HG02763 (cell line): ENCODE results near the gene UBALD2.
A peak's percentile ranks its signal among the peaks of the same experiment; 100 is the strongest.
"Not testable (repeated sequence)": the region's sequence is repeated elsewhere in the genome, so short reads cannot be mapped to it uniquely, and the experiment has no call there.

Experiments used
- ATAC-seq: cut with Tn5 transposase; IDR thresholded peaks from one replicate; pipeline ENCODE4 v1.9.1; 2021; ENCODE audit warnings: mild to moderate bottlenecking, moderate library complexity; ENCODE audit not compliant: unreplicated experiment

The UBALD2 gene

GRCh38 chr17:76264755-76265623 lies at the start of gene UBALD2:
Gene UBALD2, plus strand, starts transcription at chr17:76265348. Its CDS starts 158 bp downstream, at chr17:76265506.
- ATAC-seq: peak; percentile 81

GRCh38 chr17:76217081-76217480 lies 48.1 kb upstream of the UBALD2 start:
- no peak for ATAC-seq

GRCh38 chr17:76219670-76220383 lies 45.3 kb upstream of the UBALD2 start:
- ATAC-seq: no peak

- ATAC-seq: no peak
Measured at GRCh38 chr17:76223802-76224201, 41.3 kb upstream of the UBALD2 start.

- ATAC-seq: not testable (repeated sequence)
Measured at GRCh38 chr17:76225373-76226086, 39.6 kb upstream of the UBALD2 start.

GRCh38 chr17:76226749-76227148 lies 38.4 kb upstream of the UBALD2 start:
- ATAC-seq: not testable (repeated sequence)

GRCh38 chr17:76232342-76232741 lies 32.8 kb upstream of the UBALD2 start:
- no peak for ATAC-seq

GRCh38 chr17:76233588-76234353 lies 31.4 kb upstream of the UBALD2 start:
- no peak for ATAC-seq

GRCh38 chr17:76234354-76234679 lies 30.8 kb upstream of the UBALD2 start:
- ATAC-seq: no peak

- ATAC-seq: no peak
Measured at GRCh38 chr17:76235883-76236282, 29.3 kb upstream of the UBALD2 start.

- no peak for ATAC-seq
Measured at GRCh38 chr17:76236603-76237002, 28.5 kb upstream of the UBALD2 start.

GRCh38 chr17:76237859-76238313 lies 27.3 kb upstream of the UBALD2 start:
- ATAC-seq: no peak

GRCh38 chr17:76238847-76239537 lies 26.2 kb upstream of the UBALD2 start:
- no peak for ATAC-seq

GRCh38 chr17:76239538-76240274 lies 25.4 kb upstream of the UBALD2 start:
- peak; percentile 17 for ATAC-seq

GRCh38 chr17:76240461-76241203 lies 24.5 kb upstream of the UBALD2 start, which contains the start of gene RNF157:
Gene RNF157, minus strand, starts transcription at chr17:76240493. Its CDS starts 253 bp downstream, at chr17:76240240.
- peak; percentile 68 for ATAC-seq

GRCh38 chr17:76241204-76241538 lies 24.0 kb upstream of the UBALD2 start:
- ATAC-seq: no peak

- ATAC-seq: no peak
Measured at GRCh38 chr17:76241691-76242255, 23.4 kb upstream of the UBALD2 start.
